Suprapubic skin (tissue), 4 donors: ENCODE measurements around the gene PIGW. TPM values are rescaled to one million over a fixed set of nuclear protein-coding genes. Genes with fewer than 3 reads are reported as not detected.

ENCODE experiments used
- DNase-seq, 2 donors: peaks; one replicate each; pipeline ENCODE4 v3.0.0-alpha.2; 2019; ENCODE audit warnings: low spot score in 2 of 2
- H3K27ac ChIP-seq: fragments of 200-600 bp; sonication (generic); one replicate; pipeline ENCODE4 v1.5.1; 2019
- H3K27me3 ChIP-seq: fragments of 200-600 bp; sonication (generic); one replicate; pipeline ENCODE4 v1.5.1; 2019
- H3K36me3 ChIP-seq: fragments of 200-600 bp; sonication (generic); one replicate; pipeline ENCODE4 v1.5.1; 2019
- H3K4me1 ChIP-seq: fragments of 200-600 bp; sonication (generic); one replicate; pipeline ENCODE4 v1.5.1; 2019
- H3K4me3 ChIP-seq: fragments of 200-600 bp; sonication (generic); one replicate; pipeline ENCODE4 v1.5.1; 2019; ENCODE audit warnings: mild to moderate bottlenecking
- H3K9me3 ChIP-seq: fragments of 200-600 bp; sonication (generic); one replicate; pipeline ENCODE4 v1.5.1; 2019
- EP300 ChIP-seq: sonication (generic); formaldehyde crosslinking; IDR thresholded peaks from one replicate; pipeline ENCODE4 v1.6.1; 2017; ENCODE audit warnings: antibody characterized with exemption
- POLR2A ChIP-seq, 2 donors: fragments of 450-650 bp; IDR thresholded peaks; one replicate each; pipeline ENCODE4 v1.6.1; 2017; ENCODE audit warnings: antibody characterized with exemption in 2 of 2, mild to moderate bottlenecking in 2 of 2, moderate library complexity in 2 of 2
- POLR2AphosphoS5 ChIP-seq, 3 donors: sonication (generic); formaldehyde crosslinking; IDR thresholded peaks; one replicate each; pipeline ENCODE4 v1.6.1; 2017; ENCODE audit warnings: antibody characterized with exemption in 3 of 3
- WGBS: methylation state at CpG from one replicate; pipeline ENCODE4 v1.1.5; 2018; 5-methylcytosine and 5-hydroxymethylcytosine counted together
- total RNA-seq, 4 donors: library from RNA; depleted of rRNA; stranded (reverse); fragments of >200 nt; gene quantifications; one replicate each; pipeline ENCODE4 v1.1.0, GENCODE V29; 2016
- TF ChIP-seq, protein P1 (sequence below), 2 donors: fragments of 200-600 bp in 1 of 2; fragments of 450-650 bp in 1 of 2; sonication (generic) in 1 of 2; IDR thresholded peaks; one replicate each; pipeline ENCODE4 v1.5.1; 2016 to 2019; ENCODE audit warnings: antibody characterized with exemption in 2 of 2, mild to moderate bottlenecking in 1 of 2, moderate library complexity in 1 of 2

Gene PIGW
- total RNA-seq, 4 donors from 2014 or later, result 4.1 to 13.1 (median 9.0) TPM

DNA sequence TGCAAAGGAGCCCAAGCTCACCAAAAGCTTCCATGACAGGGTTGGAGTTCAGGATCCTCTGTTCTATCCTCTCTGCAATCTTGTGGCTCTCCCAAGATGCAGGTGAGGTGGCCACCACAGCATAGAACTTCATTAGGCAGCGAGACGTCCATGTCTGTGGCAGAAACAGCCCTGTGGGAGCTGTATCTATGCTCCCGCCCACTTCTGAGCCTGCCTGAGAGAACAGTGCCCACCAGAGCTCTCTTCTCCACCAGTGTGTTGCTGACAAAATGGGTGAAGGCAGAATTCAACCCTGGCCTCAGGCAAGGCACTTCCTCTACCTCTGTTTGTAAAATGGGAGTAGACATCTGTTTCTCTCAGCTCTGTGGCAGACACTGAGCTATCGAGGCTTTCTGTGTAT, 18.9 kb upstream of the PIGW start:
- Histone ChIP-seq H3K9me3 (no peaks in the 10 kb centered on the region), H3K27ac (no peak overlapping the region), H3K4me3 (no peak overlapping the region), H3K36me3 (peaks cover 58% of the 10 kb centered on the region), H3K27me3 (no peaks in the 10 kb centered on the region), H3K4me1 (no peaks in the 10 kb centered on the region)
- DNase-seq, result peak in 1 of 2 donors; percentile 33
- TF ChIP-seq, protein P1, sequence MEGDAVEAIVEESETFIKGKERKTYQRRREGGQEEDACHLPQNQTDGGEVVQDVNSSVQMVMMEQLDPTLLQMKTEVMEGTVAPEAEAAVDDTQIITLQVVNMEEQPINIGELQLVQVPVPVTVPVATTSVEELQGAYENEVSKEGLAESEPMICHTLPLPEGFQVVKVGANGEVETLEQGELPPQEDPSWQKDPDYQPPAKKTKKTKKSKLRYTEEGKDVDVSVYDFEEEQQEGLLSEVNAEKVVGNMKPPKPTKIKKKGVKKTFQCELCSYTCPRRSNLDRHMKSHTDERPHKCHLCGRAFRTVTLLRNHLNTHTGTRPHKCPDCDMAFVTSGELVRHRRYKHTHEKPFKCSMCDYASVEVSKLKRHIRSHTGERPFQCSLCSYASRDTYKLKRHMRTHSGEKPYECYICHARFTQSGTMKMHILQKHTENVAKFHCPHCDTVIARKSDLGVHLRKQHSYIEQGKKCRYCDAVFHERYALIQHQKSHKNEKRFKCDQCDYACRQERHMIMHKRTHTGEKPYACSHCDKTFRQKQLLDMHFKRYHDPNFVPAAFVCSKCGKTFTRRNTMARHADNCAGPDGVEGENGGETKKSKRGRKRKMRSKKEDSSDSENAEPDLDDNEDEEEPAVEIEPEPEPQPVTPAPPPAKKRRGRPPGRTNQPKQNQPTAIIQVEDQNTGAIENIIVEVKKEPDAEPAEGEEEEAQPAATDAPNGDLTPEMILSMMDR (IDR thresholded peaks at IDR 0.05), result no peak
- no peak for TF ChIP-seq POLR2A (IDR thresholded peaks at IDR 0.05)
- TF ChIP-seq POLR2AphosphoS5 (IDR thresholded peaks at IDR 0.05), result no peak
- TF ChIP-seq EP300, result no peak
- WGBS, result 98% methylated on average over 4 of the region's 4 CpGs

DNA sequence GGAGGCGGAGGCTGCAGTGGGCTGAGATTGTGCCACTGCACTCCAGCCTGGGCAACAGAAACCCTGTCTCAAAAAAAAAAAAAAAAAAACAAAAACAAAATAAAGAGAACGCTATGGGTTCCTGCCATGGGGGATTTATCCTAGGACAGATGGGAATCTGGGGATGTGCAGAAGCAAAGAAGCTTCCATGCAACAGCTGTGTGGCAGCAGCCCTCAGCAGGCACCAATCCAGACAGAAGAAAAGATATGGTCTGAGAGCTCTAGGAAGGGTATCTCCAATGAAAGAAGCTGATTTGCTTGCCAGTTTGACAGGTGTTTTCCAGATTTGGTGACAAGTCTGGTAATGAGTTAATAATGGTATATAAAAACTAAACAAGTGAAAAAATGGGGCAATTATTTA, 11.7 kb upstream of the PIGW start:
- Histone ChIP-seq H3K4me3 (no peak overlapping the region), H3K9me3 (no peaks in the 10 kb centered on the region), H3K4me1 (no peaks in the 10 kb centered on the region), H3K27me3 (no peaks in the 10 kb centered on the region), H3K36me3 (peaks cover 53% of the 10 kb centered on the region), H3K27ac (no peak overlapping the region)
- DNase-seq, result no peak
- TF ChIP-seq, protein P1 (IDR thresholded peaks at IDR 0.05), result no peak
- TF ChIP-seq EP300 (no peak), POLR2A (IDR thresholded peaks at IDR 0.05) (no peak), POLR2AphosphoS5 (IDR thresholded peaks at IDR 0.05) (no peak)
- WGBS, result 86% methylated on average over 2 of the region's 2 CpGs

DNA sequence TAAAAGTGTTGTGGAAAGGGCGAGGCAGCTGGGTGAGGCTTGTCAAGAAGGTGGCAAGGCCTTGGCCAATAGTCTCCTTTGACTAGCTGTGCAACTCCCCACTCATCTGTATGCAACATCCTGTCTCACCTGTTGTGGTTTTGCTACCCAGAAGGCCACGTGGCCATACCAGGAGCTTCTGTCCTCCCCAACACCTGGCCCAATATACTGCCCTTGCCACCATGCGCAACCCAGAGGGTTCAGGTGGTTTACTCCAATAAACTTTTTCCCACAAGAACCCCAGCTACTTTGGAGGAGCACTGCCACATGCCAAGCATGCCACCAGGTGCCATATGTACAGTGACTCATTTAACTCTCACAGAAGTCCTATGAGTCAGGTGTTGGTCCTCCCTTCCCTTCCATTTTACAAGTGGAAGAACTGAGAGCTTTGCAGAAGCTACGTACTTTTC, 10.3 kb upstream of the PIGW start:
- Histone ChIP-seq H3K4me1 (no peaks in the 10 kb centered on the region), H3K36me3 (peaks cover 65% of the 10 kb centered on the region), H3K9me3 (no peaks in the 10 kb centered on the region), H3K27ac (no peak overlapping the region), H3K27me3 (no peaks in the 10 kb centered on the region), H3K4me3 (no peak overlapping the region)
- WGBS, result 97% methylated on average over 4 of the region's 4 CpGs
- peak in 1 of 2 donors; percentile 22 for DNase-seq
- no peak for TF ChIP-seq POLR2A (IDR thresholded peaks at IDR 0.05)
- TF ChIP-seq, protein P1 (IDR thresholded peaks at IDR 0.05), result no peak
- no peak for TF ChIP-seq EP300
- TF ChIP-seq POLR2AphosphoS5 (IDR thresholded peaks at IDR 0.05), result no peak

- Histone ChIP-seq H3K4me3 (no peak overlapping the region), H3K36me3 (peaks cover 71% of the 10 kb centered on the region), H3K27me3 (no peaks in the 10 kb centered on the region), H3K27ac (no peak overlapping the region), H3K9me3 (no peaks in the 10 kb centered on the region), H3K4me1 (no peaks in the 10 kb centered on the region)
- TF ChIP-seq POLR2A (IDR thresholded peaks at IDR 0.05) (no peak), EP300 (no peak)
- TF ChIP-seq, protein P1 (IDR thresholded peaks at IDR 0.05), result no peak
- 86% methylated on average over 2 of the region's 2 CpGs for WGBS
- DNase-seq, result peak in 1 of 2 donors; percentile 32
These were observed 9.7 kb upstream of the PIGW start for GRCh38 chr17:36525113-36525512.

DNA sequence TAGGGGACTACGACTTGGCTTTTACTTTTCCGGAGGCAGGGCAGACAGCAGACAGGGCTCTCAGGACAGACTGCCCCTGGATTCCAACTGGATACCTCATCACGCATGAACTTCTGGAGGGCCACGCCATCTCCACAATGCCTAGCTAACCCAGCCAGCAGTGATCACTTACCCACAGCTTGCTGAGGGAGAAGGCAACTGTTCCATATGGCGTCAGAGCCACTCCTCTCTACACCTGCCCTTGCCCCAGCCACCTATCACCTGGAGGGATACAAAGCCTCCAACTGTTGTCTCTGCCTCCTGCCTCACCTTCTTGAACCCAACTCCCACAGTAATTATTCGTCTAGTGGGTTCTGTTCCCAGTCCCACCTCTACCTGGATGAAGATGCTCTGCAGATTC, 8.9 kb upstream of the PIGW start:
- DNase-seq, result peak in 1 of 2 donors; percentile 30
- Histone ChIP-seq H3K4me3 (no peak overlapping the region), H3K27me3 (no peaks in the 10 kb centered on the region), H3K9me3 (no peaks in the 10 kb centered on the region), H3K27ac (no peak overlapping the region), H3K36me3 (peaks cover 72% of the 10 kb centered on the region), H3K4me1 (no peaks in the 10 kb centered on the region)
- TF ChIP-seq POLR2AphosphoS5 (IDR thresholded peaks at IDR 0.05) (no peak), EP300 (no peak)
- TF ChIP-seq, protein P1 (IDR thresholded peaks at IDR 0.05), result no peak
- WGBS, result 92% methylated on average over 6 of the region's 6 CpGs
